K562 (cell line): ENCODE measurements around the gene PDE4D. TPM values are rescaled to one million over a fixed set of nuclear protein-coding genes. Genes with fewer than 3 reads are reported as not detected.

Experiments used
- ATAC-seq: fragments of 200-7000 bp; cut with Tn5 transposase; 3 replicates; pipeline ENCODE4 v1.9.1; 2020; ENCODE audit warnings: moderate library complexity
- BruUV-seq: library from RNA; stranded (reverse); fragments of 400-500 nt; replicated peaks from 2 replicates; lab custom pipeline; 2021; lab: Mats Ljungman, UMichigan
- CTCF ChIA-PET: fragments of 300-600 bp; formaldehyde crosslinking; extraction: SDS; loops from one replicate; lab custom pipeline; 2021; ENCODE audit warnings: low intra/inter-chr PET ratio; lab: Yijun Ruan, JAX
- POLR2A ChIA-PET: fragments of 300-600, 350-650 bp; sonication (Branson Sonifier 250); formaldehyde crosslinking; extraction: SDS; loops from one replicate; lab custom pipeline; 2021; ENCODE audit warnings: antibody characterized with exemption, inconsistent platforms; lab: Yijun Ruan, JAX
- DNase-seq, 4 experiments: peaks; one replicate each; pipeline versions ENCODE4 v3.0.0 to v3.0.0-alpha.2; 2011 to 2018; ENCODE audit warnings: low spot score in 3 of 4, mixed read lengths in 3 of 4; ENCODE audit errors: extremely low read depth in 1 of 4
- FAIRE-seq: peaks from 2 replicates; lab custom pipeline; 2011; peaks lifted over from hg19 to GRCh38; lab: Jason Lieb, UNC
- H2AFZ ChIP-seq: 2 replicates; pipeline ENCODE4 v1.6.0; 2011; ENCODE audit warnings: low read depth, low read length, control low read depth, inconsistent platforms
- H3K27ac ChIP-seq: fragments of 200-600 bp; 3 replicates; pipeline ENCODE4 v1.8.0; 2011; ENCODE audit warnings: low read depth, mild to moderate bottlenecking, control low read depth, inconsistent platforms, low read length, moderate library complexity, mixed read lengths; ENCODE audit errors: extremely low read depth
- H3K27me3 ChIP-seq, 2 experiments: fragments of 300-600 bp in 1 of 2; 2 replicates in 1 of 2; 3 replicates in 1 of 2; pipeline versions ENCODE4 v1.6.0 to v1.8.0; 2011; ENCODE audit warnings: inconsistent platforms in 2 of 2, low read length in 2 of 2, mild to moderate bottlenecking in 1 of 2, mixed read lengths in 1 of 2, moderate library complexity in 1 of 2; ENCODE audit not compliant: control insufficient read depth in 2 of 2, insufficient read depth in 2 of 2
- H3K36me3 ChIP-seq: fragments of 300-600 bp; 3 replicates; pipeline ENCODE4 v1.8.0; 2011; ENCODE audit warnings: mild to moderate bottlenecking, low read length, inconsistent platforms; ENCODE audit not compliant: control insufficient read depth, insufficient read depth
- H3K4me1 ChIP-seq, 2 experiments: fragments of 200-600 bp in 1 of 2; replicated peaks in 1 of 2; 2 replicates in 1 of 2; 3 replicates in 1 of 2; pipeline versions ENCODE4 v1.5.1 to v1.8.0; 2011; ENCODE audit warnings: inconsistent platforms in 2 of 2, low read length in 2 of 2, mild to moderate bottlenecking in 1 of 2, mixed read lengths in 1 of 2, moderate library complexity in 1 of 2; ENCODE audit not compliant: control insufficient read depth in 2 of 2, insufficient read depth in 2 of 2
- H3K4me2 ChIP-seq: 2 replicates; pipeline ENCODE4 v1.6.1; 2011; ENCODE audit warnings: low read length, control low read depth, inconsistent platforms, mixed read lengths; ENCODE audit not compliant: insufficient read depth
- H3K4me3 ChIP-seq: fragments of 200-600 bp; sonication (generic), shearing (Covaris generic); 2 replicates; pipeline ENCODE4 v1.5.1; 2016; ENCODE audit warnings: control low read depth, inconsistent platforms
- H3K79me2 ChIP-seq: fragments of 200-600 bp; 3 replicates; pipeline ENCODE4 v1.8.0; 2011; ENCODE audit warnings: low read length, inconsistent platforms; ENCODE audit not compliant: control insufficient read depth, insufficient read depth
- H3K9ac ChIP-seq, 2 experiments: 2 replicates each; pipeline versions ENCODE4 v1.6.0 to v1.6.1; 2011; ENCODE audit warnings: low read depth in 2 of 2, low read length in 2 of 2, control low read depth in 1 of 2, inconsistent platforms in 1 of 2, mild to moderate bottlenecking in 1 of 2, mixed read lengths in 1 of 2; ENCODE audit not compliant: insufficient read depth in 1 of 2
- H3K9me1 ChIP-seq: one replicate; pipeline ENCODE4 v1.6.0; 2011; ENCODE audit warnings: inconsistent platforms, mild to moderate bottlenecking, low read length, moderate library complexity; ENCODE audit not compliant: control insufficient read depth, insufficient read depth
- H3K9me3 ChIP-seq: replicated peaks from 2 replicates; pipeline ENCODE4 v1.5.1; 2011; ENCODE audit warnings: low read depth, low read length, inconsistent platforms; ENCODE audit not compliant: control insufficient read depth, insufficient read depth
- H4K20me1 ChIP-seq: replicated peaks from 2 replicates; pipeline ENCODE4 v1.6.1; 2011; ENCODE audit warnings: low read length, inconsistent platforms, mixed read lengths; ENCODE audit not compliant: control insufficient read depth, insufficient read depth
- CBFA2T2 ChIP-seq: fragments of 450-650 bp; conservative IDR thresholded peaks from 2 replicates; pipeline ENCODE4 v1.6.1; 2017; ENCODE audit warnings: mild to moderate bottlenecking
- KLF1 ChIP-seq: fragments of 450-650 bp; IDR thresholded peaks from 2 replicates; pipeline ENCODE4 v1.6.1; 2016; ENCODE audit warnings: missing genetic modification characterization, missing compliant biosample characterization
- SIN3B ChIP-seq: fragments of 450-650 bp; IDR thresholded peaks from 2 replicates; pipeline ENCODE4 v1.6.1; 2017; ENCODE audit warnings: low read depth, mild to moderate bottlenecking, moderate library complexity
- SMAD2 ChIP-seq: fragments of 150-350 bp; IDR thresholded peaks from 2 replicates; pipeline ENCODE4 v1.6.1; 2014; ENCODE audit warnings: low read depth, mild to moderate bottlenecking, low read length
- WGBS: fragments of 100-300 bp; shearing (Covaris generic); methylation state at CpG from one replicate; pipeline ENCODE4 v1.1.6; 2016; ENCODE audit warnings: low coverage, mixed read lengths; ENCODE audit not compliant: insufficient coverage; ENCODE audit errors: missing lambda C conversion rate; 5-methylcytosine and 5-hydroxymethylcytosine counted together
- in situ Hi-C: fragments of 300-500 bp; cut with MboI; formaldehyde crosslinking; loops from 4 replicates; pipeline ENCODE4 v1.15.0; 2018; ENCODE audit warnings: inconsistent platforms, mixed read lengths
- intact Hi-C: fragments of 100-400 bp; cut with micrococcal nuclease; formaldehyde crosslinking; loops from 2 replicates; pipeline ENCODE4 v1.14.2; 2022
- polyA plus RNA-seq, 8 experiments: library from polyadenylated mRNA; depleted of rRNA in 4 of 8; stranded (reverse) in 5 of 8; unstranded in 3 of 8; fragments of >200 nt; fragmentation: Nextera tagmentation in 2 of 8; fragmentation: Illumina TruSeq in 1 of 8; extraction: Ambion mirVana in 2 of 8; extraction: Trizol in 1 of 8; gene quantifications; 2 replicates each; pipeline versions ENCODE4 v1.2.1 to v1.2.3, GENCODE V29; 2011 to 2014; ENCODE audit warnings: inconsistent platforms in 1 of 8, missing spikeins in 1 of 8
- total RNA-seq, 7 experiments: library from RNA; depleted of rRNA in 6 of 7; stranded (reverse); fragments of >200 nt in 6 of 7; fragmentation: Illumina TruSeq in 2 of 7; extraction: Trizol in 2 of 7; gene quantifications; 2 replicates each; pipeline versions ENCODE4 v1.2.1 to v1.2.3, GENCODE V29; 2011 to 2021; ENCODE audit warnings: low replicate concordance in 1 of 7

The PDE4D gene
- total and polyA plus RNA-seq, 9 of the 15 experiments (the other 6 are each of a cell fraction or from before 2014, with no cell fraction given) = 0.04 to 0.46 (median 0.13) TPM

- Histone ChIP-seq H3K9me1 (no peaks in the 10 kb centered on the region), H3K27ac (no peak overlapping the region), H3K79me2 (no peaks in the 10 kb centered on the region), H4K20me1 (no peaks in the 10 kb centered on the region), H3K4me3 (no peak overlapping the region), H3K36me3 (no peaks in the 10 kb centered on the region), H3K9me3 (no peaks in the 10 kb centered on the region), H2AFZ (no peak overlapping the region), H3K27me3 (no peaks in the 10 kb centered on the region), H3K4me2 (no peak overlapping the region), H3K9ac (no peak overlapping the region), H3K4me1 (no peaks in the 10 kb centered on the region)
- FAIRE-seq = no peak
- no peak for ATAC-seq
- ChIA-PET POLR2A (no interaction called here), CTCF (no interaction called here)
- in situ Hi-C loops = no loop called here
- no peak for DNase-seq
- BruUV-seq = no TSS peak
- intact Hi-C loops = no loop called here
- TF ChIP-seq SMAD2 (no peak), KLF1 (no peak), SIN3B (no peak), CBFA2T2 (no peak)
- WGBS = 0% methylated on average over 2 of the region's 2 CpGs
Measured at GRCh38 chr5:59543821-59544442, 349.6 kb downstream of the PDE4D start.
